Measurements from ENCODE around the gene SLC9A8. TPM values are rescaled to one million over a fixed set of nuclear protein-coding genes. Genes with fewer than 3 reads are reported as not detected.

Gene SLC9A8
- total and polyA plus RNA-seq, 2 of the 4 experiments (the other 2 are of a cell fraction): 4.1 to 5.0 TPM

- no peak overlapping the region for H2BK15ac ChIP-seq (ENCODE audit: low read depth, low read length)
- intact Hi-C loops (cut with micrococcal nuclease) (no loop called here), dilution Hi-C loops (cut with HindIII; ENCODE audit: low sequenced_read_pairs, unreplicated experiment) (no loop called here), in situ Hi-C loops (cut with MboI; ENCODE audit: low sequenced_read_pairs) (no loop called here)
- 0 out of 2 replicates have a peak, but pooled peaks cover 9% of the 10 kb centered on the region for H4K20me1 ChIP-seq (ENCODE audit: insufficient read depth, low read length)
- no peak overlapping the region for H3K18ac ChIP-seq (ENCODE audit: low read depth, low read length)
- H3K27me3 ChIP-seq (ENCODE audit: control insufficient read depth, insufficient read depth, low read length): no peaks in the 10 kb centered on the region
- H4K8ac ChIP-seq (ENCODE audit: low read depth in 2 of 2, low read length in 2 of 2): no peak overlapping the region
- ChIA-PET CTCF (interaction anchor here (1.3 kb wide), 2 partner anchors 27 to 41 kb away, joined by 3 read pairs; no protein-coding TSS in a partner anchor), POLR2A (ENCODE audit: unreplicated experiment) (no interaction called here)
- no peak overlapping the region for H3K14ac ChIP-seq (replicated peaks; ENCODE audit: low read depth, low read length)
- no peak overlapping the region for H3K4ac ChIP-seq (ENCODE audit: low read depth, low read length)
- peaks cover 34% of the 10 kb centered on the region for H3K36me3 ChIP-seq (ENCODE audit: control insufficient read depth, insufficient read depth, low read length)
- H3K9me1 ChIP-seq (ENCODE audit: insufficient read depth, low read length): no peaks in the 10 kb centered on the region
- H3K23ac ChIP-seq (ENCODE audit: low read depth, low read length): no peak overlapping the region
- no peak overlapping the region for H2BK5ac ChIP-seq (ENCODE audit: low read depth, low read length, poor library complexity, severe bottlenecking)
- H3K79me1 ChIP-seq (ENCODE audit: low read depth in 1 of 2, low read length in 2 of 2): peaks cover 0 to 4% of the 10 kb centered on the region in 2 experiments; a peak in 1 of 4 replicates
- H2BK120ac ChIP-seq (ENCODE audit: low read depth, low read length): no peak overlapping the region
- no peak overlapping the region for H3K4me3 ChIP-seq (ENCODE audit: insufficient read depth, low read depth, low read length)
- BruUV-seq (replicated peaks): no TSS peak
- H2AFZ ChIP-seq (replicated peaks; ENCODE audit: low read length, poor library complexity): no peak overlapping the region
- no peak overlapping the region for H3K27ac ChIP-seq (ENCODE audit: insufficient read depth, low read length)
- no peak overlapping the region for H4K5ac ChIP-seq (ENCODE audit: low read depth, low read length)
- no peak overlapping the region for H2AK5ac ChIP-seq (ENCODE audit: low read depth, low read length)
- H3K9me3 ChIP-seq (ENCODE audit: control insufficient read depth, insufficient read depth, low read length): no peaks in the 10 kb centered on the region
- WGBS, 2 experiments (ENCODE audit: extremely low coverage in 2 of 2, insufficient read length in 1 of 2): 95% methylated on average over 9 of the region's 30 CpGs; no CpG with 5 or more reads in 1 of the 2 experiments
- no peak overlapping the region for H3K9ac ChIP-seq (ENCODE audit: low read depth, low read length)
- ATAC-seq (ENCODE audit: low read depth): no peak
- H3K4me1 ChIP-seq (ENCODE audit: control insufficient read depth, insufficient read depth, low read length): peaks cover 17% of the 10 kb centered on the region; the same call in 1 of the 2 replicates
- no peak for TF ChIP-seq MAZ (IDR thresholded peaks at IDR 0.05; ENCODE audit: borderline replicate concordance, low read depth, low read length)
- no peak for TF ChIP-seq CEBPB (IDR thresholded peaks at IDR 0.05; ENCODE audit: low read depth, low read length)
- TF ChIP-seq CTCF (conservative IDR thresholded peaks at IDR 0.05; ENCODE audit: low read depth, low read length): no peak
- TF ChIP-seq NFE2L2 (IDR thresholded peaks at IDR 0.05; ENCODE audit: low read depth, low read length): no peak
- no peak for TF ChIP-seq CHD1 (IDR thresholded peaks at IDR 0.05; ENCODE audit: low read depth, low read length)
- TF ChIP-seq RAD21 (IDR thresholded peaks at IDR 0.05; ENCODE audit: low read length): no peak
- TF ChIP-seq POLR2A (IDR thresholded peaks at IDR 0.05; ENCODE audit: low read depth, low read length): no peak
- no peak for TF ChIP-seq RFX5 (IDR thresholded peaks at IDR 0.05; ENCODE audit: low read depth, low read length)
- no peak for TF ChIP-seq RCOR1 (IDR thresholded peaks at IDR 0.05; ENCODE audit: insufficient replicate concordance, low read length)
- TF ChIP-seq FOS (IDR thresholded peaks at IDR 0.05; ENCODE audit: low read depth, low read length): no peak
- TF ChIP-seq MAFK (IDR thresholded peaks at IDR 0.05; ENCODE audit: low read depth, low read length): no peak
- H4K91ac ChIP-seq (ENCODE audit: insufficient read depth, low read depth, low read length): no peak overlapping the region
- no peak overlapping the region for H3K56ac ChIP-seq (ENCODE audit: extremely low read depth, insufficient read depth, low read length)
- H2AK9ac ChIP-seq (replicated peaks; ENCODE audit: low read depth, low read length, poor library complexity): no peak overlapping the region
- H3K4me2 ChIP-seq (ENCODE audit: low read depth, low read length): no peak overlapping the region
- H2BK20ac ChIP-seq (ENCODE audit: low read depth, low read length): no peak overlapping the region
- DNase-seq: no peak
Observed at GRCh38 chr20:49886571-49887213, 74.1 kb downstream of the SLC9A8 start.
